Neutrophil (primary cell): ENCODE data around the gene SLC35B4.

ENCODE experiments used
- H3K27ac ChIP-seq: fragments of 200-600 bp; sonication (generic); 2 replicates; pipeline ENCODE4 v1.5.1; 2016; ENCODE audit warnings: mild to moderate bottlenecking, moderate library complexity
- H3K27me3 ChIP-seq: fragments of 200-600 bp; sonication (generic); 2 replicates; pipeline ENCODE4 v1.6.0; 2016; ENCODE audit warnings: mild to moderate bottlenecking
- H3K36me3 ChIP-seq: fragments of 200-600 bp; sonication (generic); 2 replicates; pipeline ENCODE4 v1.5.1; 2017
- H3K4me1 ChIP-seq, 2 experiments: fragments of 200-600 bp in 1 of 2; sonication (generic) in 1 of 2; 1 replicate in 1 of 2; 2 replicates in 1 of 2; pipeline versions ENCODE4 v1.5.1 to v1.6.1; 2013 to 2016; ENCODE audit warnings: low read depth in 1 of 2, low read length in 1 of 2, mild to moderate bottlenecking in 1 of 2, moderate library complexity in 1 of 2; ENCODE audit not compliant: control insufficient read depth in 1 of 2, insufficient read depth in 1 of 2
- H3K4me3 ChIP-seq, 2 experiments: fragments of 200-600 bp in 1 of 2; sonication (generic) in 1 of 2; 1 replicate in 1 of 2; 2 replicates in 1 of 2; pipeline ENCODE4 v1.5.1; 2013 to 2016; ENCODE audit warnings: low read depth in 1 of 2, low read length in 1 of 2, mild to moderate bottlenecking in 1 of 2, moderate library complexity in 1 of 2
- H3K9me3 ChIP-seq: fragments of 200-600 bp; sonication (generic); 2 replicates; pipeline ENCODE4 v1.5.1; 2016
- TF ChIP-seq, protein P1 (sequence below): fragments of 200-600 bp; sonication (generic); IDR thresholded peaks from 2 replicates; pipeline ENCODE4 v1.5.1; 2016; ENCODE audit warnings: antibody characterized with exemption

The SLC35B4 gene

GRCh38 chr7:134324107-134324506 is 7.4 kb upstream of the SLC35B4 start:
- H3K4me1 ChIP-seq: no peaks in the 10 kb centered on the region
- TF ChIP-seq, protein P1, sequence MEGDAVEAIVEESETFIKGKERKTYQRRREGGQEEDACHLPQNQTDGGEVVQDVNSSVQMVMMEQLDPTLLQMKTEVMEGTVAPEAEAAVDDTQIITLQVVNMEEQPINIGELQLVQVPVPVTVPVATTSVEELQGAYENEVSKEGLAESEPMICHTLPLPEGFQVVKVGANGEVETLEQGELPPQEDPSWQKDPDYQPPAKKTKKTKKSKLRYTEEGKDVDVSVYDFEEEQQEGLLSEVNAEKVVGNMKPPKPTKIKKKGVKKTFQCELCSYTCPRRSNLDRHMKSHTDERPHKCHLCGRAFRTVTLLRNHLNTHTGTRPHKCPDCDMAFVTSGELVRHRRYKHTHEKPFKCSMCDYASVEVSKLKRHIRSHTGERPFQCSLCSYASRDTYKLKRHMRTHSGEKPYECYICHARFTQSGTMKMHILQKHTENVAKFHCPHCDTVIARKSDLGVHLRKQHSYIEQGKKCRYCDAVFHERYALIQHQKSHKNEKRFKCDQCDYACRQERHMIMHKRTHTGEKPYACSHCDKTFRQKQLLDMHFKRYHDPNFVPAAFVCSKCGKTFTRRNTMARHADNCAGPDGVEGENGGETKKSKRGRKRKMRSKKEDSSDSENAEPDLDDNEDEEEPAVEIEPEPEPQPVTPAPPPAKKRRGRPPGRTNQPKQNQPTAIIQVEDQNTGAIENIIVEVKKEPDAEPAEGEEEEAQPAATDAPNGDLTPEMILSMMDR: no peak
- H3K9me3 ChIP-seq: no peaks in the 10 kb centered on the region
- peaks cover 29% of the 10 kb centered on the region for H3K27me3 ChIP-seq
- H3K4me3 ChIP-seq: no peak overlapping the region
- H3K36me3 ChIP-seq: no peaks in the 10 kb centered on the region
- no peak overlapping the region for H3K27ac ChIP-seq

GRCh38 chr7:134320201-134320600 is 3.5 kb upstream of the SLC35B4 start:
- Histone ChIP-seq H3K4me1 (peaks cover 4 to 5% of the 10 kb centered on the region in 2 experiments), H3K4me3 (no peak overlapping the region), H3K27ac (no peak overlapping the region), H3K36me3 (no peaks in the 10 kb centered on the region), H3K27me3 (peaks cover 39% of the 10 kb centered on the region), H3K9me3 (no peaks in the 10 kb centered on the region)
- TF ChIP-seq, protein P1: no peak

DNA sequence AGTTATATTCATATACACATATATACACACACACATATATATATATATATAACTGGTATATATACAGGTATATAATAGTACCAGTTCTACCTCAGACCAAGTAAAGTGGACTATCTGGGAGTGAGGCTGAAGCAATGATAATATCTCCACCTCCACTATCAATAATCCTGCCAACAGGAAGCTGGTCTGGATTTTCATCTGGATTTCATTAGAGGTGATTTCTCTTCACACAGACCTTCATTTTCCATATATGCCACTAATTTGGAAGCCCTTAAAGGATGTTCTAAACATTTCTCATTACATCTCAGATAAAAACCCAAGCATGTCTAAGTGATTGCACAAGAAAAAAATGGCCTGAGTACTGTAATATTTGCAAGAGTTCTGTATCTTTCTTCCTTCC is 1.7 kb upstream of the SLC35B4 start:
- Histone ChIP-seq H3K4me3 (no peak overlapping the region), H3K9me3 (no peaks in the 10 kb centered on the region), H3K27ac (no peak overlapping the region), H3K27me3 (peaks cover 31% of the 10 kb centered on the region), H3K36me3 (no peaks in the 10 kb centered on the region), H3K4me1 (peaks cover 4 to 5% of the 10 kb centered on the region in 2 experiments)
- TF ChIP-seq, protein P1: no peak

GRCh38 chr7:134317434-134317833 is 704 bp upstream of the SLC35B4 start:
- no peak overlapping the region for H3K27ac ChIP-seq

GRCh38 chr7:134315679-134316538 is 821 bp downstream of the SLC35B4 start:
- H3K27ac ChIP-seq: no peak overlapping the region

More at GRCh38 chr7:134317434-134317833, 704 bp upstream of the SLC35B4 start:
- Histone ChIP-seq H3K27me3 (peaks cover 21% of the 10 kb centered on the region), H3K4me3 (peak overlapping the region; percentile 75 to 76), H3K4me1 (peaks cover 4 to 5% of the 10 kb centered on the region in 2 experiments), H3K36me3 (no peaks in the 10 kb centered on the region), H3K9me3 (no peaks in the 10 kb centered on the region)
- TF ChIP-seq, protein P1: no peak

More at GRCh38 chr7:134315679-134316538, 821 bp downstream of the SLC35B4 start:
- TF ChIP-seq, protein P1: no peak
- no peaks in the 10 kb centered on the region for H3K9me3 ChIP-seq
- no peaks in the 10 kb centered on the region for H3K36me3 ChIP-seq
- H3K27me3 ChIP-seq: peaks cover 9% of the 10 kb centered on the region
- H3K4me3 ChIP-seq: peak overlapping the region; percentile 75 to 76
- H3K4me1 ChIP-seq: peaks cover 4 to 5% of the 10 kb centered on the region in 2 experiments
